SH-SY5Y (cell line): Measurements from ENCODE around the gene ATP6V1D.

ENCODE experiments used
- GATA2 ChIP-seq: IDR thresholded peaks from 2 replicates; pipeline ENCODE4 v1.6.1; 2011; ENCODE audit warnings: mild to moderate bottlenecking, low read depth, low read length
- GATA3 ChIP-seq: IDR thresholded peaks from 2 replicates; pipeline ENCODE4 v1.6.1; 2011; ENCODE audit warnings: low read depth, mild to moderate bottlenecking, low read length, moderate library complexity

GRCh38 chr14:67397536-67397935, 37.9 kb upstream of the ATP6V1D start:
- TF ChIP-seq GATA2 (no peak), GATA3 (no peak)
